NCI-H1930 (cell line): Measurements from ENCODE around the gene DLST.

Experiments used
- DNase-seq, 2 experiments: peaks; one replicate each; lab custom pipeline; 2025; lab: John Stamatoyannopoulos, UW

The DLST gene

GRCh38 chr14:74881431-74882102, at the start of gene DLST:
DLST (plus strand) TSS chr14:74881916; CDS start chr14:74881954, 38 bp downstream.
- DNase-seq, result peak; percentile 45 to 76

- DNase-seq, result no peak
Observed at GRCh38 chr14:74832849-74833248, 48.9 kb upstream of the DLST start.

GRCh38 chr14:74834692-74835392, 46.9 kb upstream of the DLST start:
- no peak for DNase-seq

GRCh38 chr14:74835645-74836250, 46.0 kb upstream of the DLST start:
- no peak for DNase-seq

- DNase-seq, result no peak
Observed at GRCh38 chr14:74836251-74836960, 45.3 kb upstream of the DLST start.

GRCh38 chr14:74838166-74838565, 43.5 kb upstream of the DLST start:
- DNase-seq, result no peak

- no peak for DNase-seq
Observed at GRCh38 chr14:74840603-74841030, 41.1 kb upstream of the DLST start.

- DNase-seq, result no peak
Observed at GRCh38 chr14:74841230-74842207, 40.2 kb upstream of the DLST start.

- DNase-seq, result no peak
Observed at GRCh38 chr14:74843653-74844052, 38.1 kb upstream of the DLST start.

GRCh38 chr14:74846168-74846567, 35.5 kb upstream of the DLST start:
- DNase-seq, result no peak

- no peak for DNase-seq
Observed at GRCh38 chr14:74846968-74847665, 34.6 kb upstream of the DLST start.

GRCh38 chr14:74848768-74849167, 32.9 kb upstream of the DLST start:
- DNase-seq, result no peak

- no peak for DNase-seq
Observed at GRCh38 chr14:74852922-74853530, 28.7 kb upstream of the DLST start.

GRCh38 chr14:74853581-74853980, 28.1 kb upstream of the DLST start:
- DNase-seq, result no peak

- no peak for DNase-seq
Observed at GRCh38 chr14:74855021-74855420, 26.7 kb upstream of the DLST start.

- no peak for DNase-seq
Observed at GRCh38 chr14:74855945-74856344, 25.8 kb upstream of the DLST start.

- no peak for DNase-seq
Observed at GRCh38 chr14:74856366-74856765, 25.4 kb upstream of the DLST start.

GRCh38 chr14:74858022-74858421, 23.7 kb upstream of the DLST start:
- DNase-seq, result no peak

GRCh38 chr14:74859757-74860552, 21.8 kb upstream of the DLST start:
- DNase-seq, result no peak
